ENCODE results near the gene VPS11. TPM values are rescaled to one million over a fixed set of nuclear protein-coding genes. Genes with fewer than 3 reads are reported as not detected.

VPS11 gene
- total RNA-seq, 4 donors from 2014 or later, result 16.5 to 25.9 (median 20.3) TPM

- H3K4me3 ChIP-seq, result no peak overlapping the region
- no peaks in the 10 kb centered on the region for H3K27me3 ChIP-seq
- H3K27ac ChIP-seq, result peak overlapping the region; percentile 92 to 98 (median 94)
- H3K36me3 ChIP-seq, result peaks cover 0 to 42% of the 10 kb centered on the region in 2 donors
- TF ChIP-seq POLR2A (IDR thresholded peaks at IDR 0.05) (no peak), CTCF (IDR thresholded peaks at IDR 0.05 in 4 of 5, conservative IDR thresholded peaks at IDR 0.05 in 1 of 5) (no peak)
- ATAC-seq (no peak), DNase-seq (peak in 1 of 2 donors; percentile 36)
- H3K4me1 ChIP-seq, result peaks cover 73 to 79% of the 10 kb centered on the region in 2 donors
- in situ Hi-C loops (cut with MboI; ENCODE audit: low sequenced_read_pairs in 4 of 4) (no loop called here), intact Hi-C loops (cut with DNase I; ENCODE audit: low total_unique reads) (no loop called here)
- H3K9me3 ChIP-seq, result no peaks in the 10 kb centered on the region
Measured at GRCh38 chr11:119025978-119026766, 41.4 kb upstream of the VPS11 start.

GRCh38 chr11:119026970-119027369 is 40.6 kb upstream of the VPS11 start:
- in situ Hi-C loops (cut with MboI; ENCODE audit: low sequenced_read_pairs in 4 of 4), result no loop called here
- DNase-seq, result no peak
- no peak for ATAC-seq
- peaks cover 0 to 34% of the 10 kb centered on the region in 2 donors for H3K36me3 ChIP-seq
- H3K4me1 ChIP-seq, result peaks cover 73 to 75% of the 10 kb centered on the region in 2 donors
- H3K27me3 ChIP-seq, result no peaks in the 10 kb centered on the region
- no peak overlapping the region for H3K4me3 ChIP-seq
- intact Hi-C loops (cut with DNase I; ENCODE audit: low total_unique reads), result no loop called here
- TF ChIP-seq CTCF (IDR thresholded peaks at IDR 0.05 in 4 of 5, conservative IDR thresholded peaks at IDR 0.05 in 1 of 5) (no peak), POLR2A (IDR thresholded peaks at IDR 0.05) (no peak)
- peak overlapping the region; percentile 92 to 98 (median 94) for H3K27ac ChIP-seq
- H3K9me3 ChIP-seq, result no peaks in the 10 kb centered on the region

GRCh38 chr11:119027561-119028345 is 39.9 kb upstream of the VPS11 start:
- intact Hi-C loops (cut with DNase I; ENCODE audit: low total_unique reads), result no loop called here
- peak; percentile 66 to 84 for DNase-seq

More at GRCh38 chr11:119027561-119028345, 39.9 kb upstream of the VPS11 start:
- Histone ChIP-seq H3K27ac (peak overlapping the region; percentile 92 to 98 (median 94)), H3K27me3 (no peaks in the 10 kb centered on the region), H3K36me3 (peaks cover 0 to 27% of the 10 kb centered on the region in 2 donors), H3K9me3 (no peaks in the 10 kb centered on the region), H3K4me1 (peaks cover 73 to 75% of the 10 kb centered on the region in 2 donors), H3K4me3 (no peak overlapping the region)
- in situ Hi-C loops (cut with MboI; ENCODE audit: low sequenced_read_pairs in 4 of 4), result no loop called here
- peak; percentile 69 for ATAC-seq
- TF ChIP-seq POLR2A (IDR thresholded peaks at IDR 0.05), result peak; percentile 21 to 33
- no peak for TF ChIP-seq CTCF (IDR thresholded peaks at IDR 0.05 in 4 of 5, conservative IDR thresholded peaks at IDR 0.05 in 1 of 5)
